GM21526 (cell line): ENCODE data around the gene RAB11FIP3.
"Not testable (repeated sequence)": the region's sequence is repeated elsewhere in the genome, so short reads cannot be mapped to it uniquely, and the experiment has no call there.

Source experiments
- ATAC-seq: cut with Tn5 transposase; IDR thresholded peaks from one replicate; pipeline ENCODE4 v1.9.1; 2021; ENCODE audit warnings: moderate library complexity; ENCODE audit not compliant: unreplicated experiment, low FRiP score

The RAB11FIP3 gene

DNA sequence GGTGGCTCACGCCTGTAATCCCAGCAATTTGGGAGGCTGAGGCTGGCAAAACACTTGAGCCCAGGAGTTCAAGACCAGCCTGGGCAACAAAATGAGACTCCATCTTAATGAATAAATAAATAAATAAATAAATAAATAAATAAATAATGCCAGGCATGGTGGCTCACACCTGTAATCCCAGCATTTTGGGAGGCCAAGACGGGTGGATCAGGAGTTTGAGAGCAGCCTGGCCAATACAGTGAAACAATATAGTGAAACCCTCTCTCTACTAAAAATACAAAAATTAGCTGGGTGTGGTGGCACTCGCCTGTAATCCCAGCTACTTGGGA is 10.3 kb upstream of the RAB11FIP3 start:
- not testable (repeated sequence) for ATAC-seq

DNA sequence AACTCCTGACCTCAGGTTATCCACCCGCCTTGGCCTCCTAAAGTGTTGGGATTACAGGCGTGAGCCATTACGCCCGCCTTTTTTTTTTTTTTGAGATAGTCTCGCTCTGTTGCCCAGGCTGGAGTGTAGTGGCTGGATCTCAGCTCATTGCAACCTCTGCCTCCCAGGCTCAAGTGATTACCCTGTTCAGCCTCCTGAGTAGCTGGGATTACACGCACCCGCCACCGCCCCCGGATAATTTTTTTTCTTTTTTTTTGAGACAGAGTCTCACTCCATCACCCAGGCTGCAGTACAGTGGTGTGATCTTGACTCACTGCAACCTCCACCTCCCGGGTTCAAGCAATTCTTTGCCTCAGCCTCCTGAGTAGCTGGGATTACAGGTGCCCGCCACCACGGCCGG is 3.3 kb upstream of the RAB11FIP3 start:
- not testable (repeated sequence) for ATAC-seq

DNA sequence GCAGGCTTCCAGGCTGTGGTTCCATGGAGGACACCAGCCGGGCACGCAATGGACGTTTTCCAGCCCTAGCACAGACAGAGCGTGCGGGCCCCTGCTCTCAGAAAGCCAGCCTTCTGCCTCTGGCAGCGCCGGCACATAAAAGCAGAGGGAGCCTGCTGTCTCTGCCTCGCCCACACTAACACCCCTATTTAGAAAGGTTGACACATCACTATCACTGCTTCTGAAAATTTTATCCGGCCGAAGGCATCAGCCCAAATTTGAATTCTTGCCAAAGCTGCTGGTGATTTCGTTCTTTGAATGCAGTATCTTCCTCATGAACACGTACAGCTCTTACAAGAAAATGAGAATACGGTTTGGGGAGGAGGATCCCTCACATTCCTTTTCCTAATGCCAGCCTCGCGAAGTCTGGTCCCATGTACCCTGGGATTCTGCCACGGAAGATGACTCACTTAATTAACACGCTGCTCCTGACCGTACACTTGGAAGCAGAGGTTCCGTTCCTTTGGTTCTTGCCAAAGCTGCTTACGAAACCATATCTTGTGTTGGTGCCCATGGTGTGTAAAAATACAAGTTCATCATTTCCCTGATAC is 1.3 kb upstream of the RAB11FIP3 start:
- no peak for ATAC-seq

DNA sequence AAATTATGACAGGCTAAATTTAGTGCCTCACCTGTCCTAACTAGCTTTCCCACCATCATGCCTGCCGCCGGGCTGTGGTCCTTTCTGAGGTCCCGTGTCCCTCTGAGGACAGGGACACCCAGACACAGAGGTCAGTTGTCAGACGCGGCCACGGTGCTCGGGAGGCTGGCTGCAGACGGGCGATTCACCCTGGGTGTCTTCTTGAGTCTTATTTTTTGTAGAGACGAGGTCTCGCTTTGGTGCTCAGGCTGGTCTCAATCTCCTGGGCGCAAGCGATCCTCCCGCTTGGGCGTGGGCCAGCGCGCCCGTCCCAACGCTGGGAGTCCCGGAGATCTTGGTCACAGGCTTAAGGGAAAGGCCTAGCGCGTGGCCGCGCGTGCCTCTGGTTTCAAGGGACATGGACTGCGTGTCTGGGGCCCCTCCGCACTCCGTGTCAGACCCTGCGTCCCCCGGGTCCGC is 797 bp upstream of the RAB11FIP3 start:
- no peak for ATAC-seq

DNA sequence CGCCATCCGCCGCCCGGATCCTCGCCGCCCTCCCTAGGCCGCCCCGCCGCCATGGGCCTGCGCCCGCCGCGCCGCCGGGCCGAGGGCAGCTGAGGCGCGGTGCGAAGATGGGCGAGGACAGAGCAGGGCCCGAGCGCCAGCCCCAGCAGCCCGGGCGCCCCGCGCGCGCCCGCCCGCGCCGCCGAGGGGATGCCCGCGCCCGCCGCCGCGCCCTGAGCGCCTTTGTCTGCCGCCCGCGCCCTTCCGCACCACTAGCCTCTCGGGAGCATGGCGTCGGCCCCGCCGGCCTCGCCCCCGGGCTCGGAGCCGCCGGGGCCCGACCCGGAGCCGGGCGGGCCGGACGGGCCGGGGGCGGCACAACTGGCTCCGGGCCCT is 278 bp downstream of the RAB11FIP3 start:
- ATAC-seq, result peak; percentile 26

DNA sequence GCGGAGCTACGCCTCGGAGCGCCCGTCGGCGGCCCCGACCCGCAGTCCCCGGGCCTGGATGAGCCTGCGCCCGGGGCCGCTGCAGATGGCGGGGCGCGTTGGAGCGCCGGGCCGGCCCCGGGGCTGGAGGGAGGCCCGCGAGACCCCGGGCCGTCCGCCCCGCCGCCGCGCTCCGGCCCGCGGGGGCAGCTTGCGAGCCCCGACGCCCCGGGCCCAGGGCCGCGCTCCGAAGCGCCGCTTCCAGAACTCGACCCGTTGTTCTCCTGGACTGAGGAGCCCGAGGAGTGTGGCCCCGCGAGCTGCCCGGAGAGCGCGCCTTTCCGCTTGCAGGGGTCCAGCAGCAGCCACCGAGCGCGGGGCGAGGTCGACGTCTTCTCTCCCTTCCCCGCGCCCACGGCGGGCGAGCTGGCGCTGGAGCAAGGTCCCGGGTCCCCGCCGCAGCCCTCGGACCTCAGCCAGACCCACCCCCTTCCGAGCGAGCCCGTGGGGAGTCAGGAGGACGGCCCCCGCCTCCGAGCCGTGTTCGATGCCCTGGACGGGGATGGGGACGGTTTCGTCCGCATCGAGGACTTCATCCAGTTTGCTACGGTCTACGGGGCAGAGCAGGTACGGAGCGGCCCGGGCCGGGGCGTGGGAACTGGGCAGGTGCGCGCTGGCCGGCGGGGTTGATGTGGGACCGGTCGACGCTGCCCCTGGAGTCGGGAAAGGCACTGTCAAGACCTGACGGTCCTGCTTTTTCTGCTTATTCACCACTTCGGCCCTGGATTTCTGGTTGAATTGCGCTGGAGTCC is 861 bp downstream of the RAB11FIP3 start:
- ATAC-seq, result no peak

DNA sequence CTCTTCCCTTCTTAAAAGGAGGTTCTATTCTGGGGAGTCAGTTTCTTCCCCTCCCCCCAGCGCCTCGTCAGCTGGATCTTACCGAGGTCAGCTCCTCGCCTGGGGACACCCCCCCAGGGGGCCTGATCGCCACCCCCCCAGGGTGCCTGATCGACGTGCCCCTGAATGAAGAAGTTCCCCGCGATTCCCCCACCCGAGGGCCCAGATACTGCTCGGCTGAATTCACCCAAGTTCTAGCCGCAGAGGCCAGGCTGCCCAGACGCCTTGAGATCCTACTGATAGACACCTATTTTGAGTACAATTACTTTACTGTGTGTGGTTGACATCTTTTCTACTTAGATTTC is 1.4 kb downstream of the RAB11FIP3 start:
- no peak for ATAC-seq

DNA sequence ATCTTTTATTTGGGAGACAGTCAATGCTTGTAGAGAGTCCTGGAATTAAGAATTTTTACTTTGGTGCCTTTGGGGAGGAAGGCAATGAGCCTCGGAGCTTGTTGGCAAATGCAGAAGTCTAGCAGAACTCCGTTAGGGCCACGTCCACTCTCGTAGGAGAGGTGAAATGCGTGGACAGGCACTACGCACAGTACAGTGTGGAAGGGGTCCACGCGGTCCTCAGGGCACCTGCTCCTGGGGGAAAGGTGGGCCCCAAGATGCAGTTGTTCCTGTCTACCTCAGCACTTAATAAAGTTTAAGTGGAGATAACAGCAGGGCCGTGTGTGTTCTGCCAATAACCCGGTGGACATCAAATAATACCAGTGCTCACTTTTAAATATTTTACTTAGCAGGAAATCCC is 1.8 kb downstream of the RAB11FIP3 start:
- ATAC-seq, result no peak

DNA sequence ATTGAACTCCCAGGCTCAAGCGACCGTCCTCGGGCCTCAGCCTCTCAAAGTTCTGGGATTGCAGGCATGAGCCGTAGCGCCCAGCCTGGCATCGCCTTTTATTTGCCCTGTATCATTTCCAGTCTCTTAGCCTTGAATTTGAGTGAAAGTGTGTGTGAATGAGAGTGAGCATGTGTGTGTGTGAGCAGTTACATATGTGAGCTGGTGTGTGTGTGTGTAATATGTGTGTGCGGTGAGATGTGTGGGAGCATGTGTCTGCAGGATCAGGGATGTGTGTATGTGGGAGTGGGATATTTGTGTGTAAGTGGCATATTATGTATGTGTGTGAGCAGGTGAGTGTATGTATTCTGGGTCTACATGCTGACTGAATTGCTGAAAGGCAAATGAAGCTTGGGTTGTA is 5.5 kb downstream of the RAB11FIP3 start:
- no peak for ATAC-seq

DNA sequence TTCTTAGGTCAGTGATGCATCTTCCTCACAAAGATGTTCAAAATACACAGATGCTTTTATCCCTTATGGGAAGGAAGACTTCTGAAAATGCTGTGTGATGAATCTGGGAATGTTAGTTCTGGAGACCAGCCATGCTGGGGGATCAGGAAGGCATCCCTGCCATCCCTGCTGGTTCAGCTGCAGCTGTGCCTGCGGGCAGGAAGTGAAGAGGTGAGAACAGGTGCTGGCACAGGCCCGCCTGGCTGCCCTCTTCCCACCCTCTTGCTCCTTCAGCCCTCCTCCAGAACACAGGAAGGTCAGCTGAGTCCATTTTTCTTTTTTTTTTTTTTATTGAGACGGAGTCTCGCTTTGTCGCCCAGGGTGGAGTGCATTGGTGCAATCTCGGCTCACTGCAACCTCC is 15.2 kb downstream of the RAB11FIP3 start:
- ATAC-seq, result no peak

DNA sequence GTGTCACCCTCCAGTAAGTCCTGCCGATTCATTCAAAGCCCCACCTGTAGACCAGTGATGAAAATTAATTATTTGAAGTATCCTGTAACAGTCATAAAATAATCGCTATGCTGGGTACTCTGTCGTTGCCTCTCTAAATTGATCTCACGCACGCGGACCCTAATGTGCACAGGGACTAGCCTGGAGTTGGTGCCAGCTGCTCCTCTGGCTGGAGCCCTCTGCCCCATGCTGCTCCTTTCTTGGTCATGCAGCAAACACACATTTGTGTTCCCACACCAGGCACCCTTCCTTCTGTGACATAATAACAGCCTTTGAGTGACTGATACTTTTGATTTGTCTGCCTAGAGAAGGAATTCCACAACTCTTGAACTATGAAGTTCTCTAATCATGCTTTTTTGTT is 16.0 kb downstream of the RAB11FIP3 start:
- no peak for ATAC-seq

DNA sequence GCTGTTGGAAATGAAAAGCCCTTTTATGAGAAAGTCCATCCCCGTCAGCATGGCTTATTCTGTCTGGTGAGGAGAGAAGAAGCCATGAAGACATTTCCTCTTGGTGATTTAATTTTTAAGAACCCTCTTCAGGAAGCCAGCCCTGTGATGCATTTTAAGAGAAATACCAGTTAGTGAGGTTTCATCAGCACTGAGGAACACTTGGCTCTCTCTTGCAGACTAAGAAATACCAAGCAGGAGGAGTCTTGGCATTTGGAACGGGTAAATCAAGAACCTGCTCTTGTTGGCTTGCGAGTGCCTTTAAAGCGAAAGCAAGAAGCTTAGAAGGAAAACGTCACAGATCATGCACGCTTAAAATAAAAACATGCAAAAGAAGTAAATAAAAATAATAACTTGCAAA is 17.5 kb downstream of the RAB11FIP3 start:
- ATAC-seq, result no peak

DNA sequence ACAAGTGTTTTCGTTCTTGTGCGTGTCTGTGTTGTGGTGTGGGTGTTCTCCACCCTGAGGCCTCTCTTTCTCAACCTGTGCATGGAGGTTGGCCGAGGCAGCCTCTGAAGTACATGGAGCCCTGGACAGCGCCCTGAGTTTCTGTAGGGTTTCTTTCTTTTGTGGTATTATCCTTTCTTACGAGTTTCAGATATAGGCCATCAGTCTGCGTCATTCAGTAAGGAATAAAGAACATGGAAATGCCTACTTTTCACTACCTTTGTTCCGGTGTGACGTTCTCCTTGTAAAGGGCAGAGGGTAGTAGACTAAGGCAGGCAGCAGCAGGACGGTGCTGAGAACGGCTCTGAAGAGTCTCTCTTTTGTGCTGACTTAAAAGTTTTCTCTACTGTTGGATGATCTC is 18.6 kb downstream of the RAB11FIP3 start:
- ATAC-seq, result no peak

DNA sequence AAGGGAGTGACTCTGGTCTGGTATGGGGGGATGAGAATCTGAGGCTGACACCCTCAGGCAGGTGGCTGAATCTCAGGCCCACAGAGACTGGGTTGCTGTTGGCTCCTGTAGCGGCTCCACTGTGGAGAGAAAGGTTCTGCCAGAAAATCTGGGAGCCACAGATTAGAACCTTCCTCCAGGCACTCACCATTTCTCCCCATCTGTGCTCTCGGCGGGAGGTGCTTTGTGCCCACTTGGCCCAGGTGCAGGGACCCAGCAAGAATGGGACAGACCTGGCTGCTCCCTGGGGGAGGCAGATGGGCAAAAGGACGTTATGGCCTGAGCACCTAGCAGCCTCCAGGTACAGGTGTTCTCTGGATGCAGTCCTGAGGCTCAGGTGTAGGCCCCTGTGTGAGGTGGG is 20.1 kb downstream of the RAB11FIP3 start:
- no peak for ATAC-seq

DNA sequence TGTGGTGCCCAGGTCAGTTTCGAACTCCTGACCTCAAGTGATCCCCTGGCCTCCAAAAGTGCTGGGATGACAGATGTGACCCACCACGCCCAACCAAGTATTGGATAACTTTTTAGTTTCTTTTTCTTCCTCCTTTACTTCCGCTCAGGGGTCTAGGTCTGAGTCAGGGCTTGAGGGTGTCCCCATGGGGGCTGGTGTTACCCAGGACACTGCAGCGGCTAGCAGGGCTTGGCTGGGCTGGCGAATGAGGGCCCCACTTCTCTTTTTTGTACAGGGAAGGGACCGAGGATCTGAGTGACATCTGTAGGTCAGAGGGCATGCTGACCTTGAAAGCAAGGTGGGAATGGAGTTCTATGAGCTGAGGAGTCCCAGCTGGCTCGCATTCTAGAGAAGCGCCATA is 24.9 kb downstream of the RAB11FIP3 start:
- no peak for ATAC-seq

DNA sequence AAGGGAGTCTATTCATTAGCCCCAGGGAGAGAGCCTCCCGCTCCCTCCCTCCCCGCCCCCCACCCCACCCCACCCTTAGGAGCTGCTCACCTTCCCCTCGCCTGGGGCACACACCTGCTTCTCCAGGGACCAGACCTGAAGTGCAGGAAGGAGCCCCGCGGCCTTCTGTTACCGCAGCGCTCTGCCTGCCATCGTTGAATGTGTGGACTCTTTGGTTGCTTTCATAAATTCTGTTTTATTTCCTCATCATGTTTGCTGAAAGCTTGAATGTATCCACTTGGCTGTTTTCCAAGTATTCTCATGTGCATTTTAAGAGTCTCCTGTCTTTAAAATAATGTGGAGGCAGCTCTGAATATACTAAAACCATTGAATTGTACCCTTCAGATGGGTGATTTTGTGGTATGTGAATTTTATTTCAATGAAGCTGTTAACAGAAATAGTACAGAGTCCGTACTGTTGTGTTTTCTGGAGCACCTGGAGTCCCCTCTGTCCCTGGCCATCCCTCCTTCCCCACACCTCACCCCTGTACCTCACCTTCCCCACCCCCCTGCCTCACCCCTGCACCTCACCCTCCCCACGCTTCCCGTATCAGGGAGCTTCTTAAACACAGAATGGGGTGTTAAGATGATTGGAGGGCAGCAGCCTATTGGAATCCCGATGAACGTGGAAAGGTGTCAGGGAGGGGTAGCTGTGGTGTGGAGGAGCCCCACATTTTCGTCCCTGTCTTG is 25.5 kb downstream of the RAB11FIP3 start:
- ATAC-seq, result no peak

DNA sequence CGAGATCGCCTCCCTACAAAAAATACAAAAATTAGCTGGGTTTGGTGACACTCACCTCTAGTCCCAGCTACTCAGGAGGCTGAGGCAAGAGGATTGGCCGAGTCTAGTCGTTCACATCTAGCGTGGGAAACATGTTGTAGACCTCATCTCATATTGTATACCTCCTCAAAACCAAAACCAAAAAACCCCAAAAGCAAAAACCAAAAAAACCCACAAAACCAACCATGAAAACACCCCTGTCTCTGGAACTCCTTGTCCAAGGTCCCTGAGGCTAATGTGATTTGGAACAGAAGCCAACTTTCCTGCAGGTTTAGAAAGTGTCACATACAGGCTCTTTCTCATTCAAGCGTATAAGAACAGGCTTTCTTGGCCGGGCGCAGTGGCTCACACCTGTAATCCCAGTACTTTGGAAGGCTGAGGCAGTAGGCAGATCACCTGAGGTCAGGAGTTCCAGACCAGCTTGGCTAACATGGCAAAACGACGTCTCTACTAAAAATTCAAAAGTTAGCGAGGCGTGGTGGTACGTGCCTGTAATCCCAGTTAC is 29.0 kb downstream of the RAB11FIP3 start:
- no peak for ATAC-seq

DNA sequence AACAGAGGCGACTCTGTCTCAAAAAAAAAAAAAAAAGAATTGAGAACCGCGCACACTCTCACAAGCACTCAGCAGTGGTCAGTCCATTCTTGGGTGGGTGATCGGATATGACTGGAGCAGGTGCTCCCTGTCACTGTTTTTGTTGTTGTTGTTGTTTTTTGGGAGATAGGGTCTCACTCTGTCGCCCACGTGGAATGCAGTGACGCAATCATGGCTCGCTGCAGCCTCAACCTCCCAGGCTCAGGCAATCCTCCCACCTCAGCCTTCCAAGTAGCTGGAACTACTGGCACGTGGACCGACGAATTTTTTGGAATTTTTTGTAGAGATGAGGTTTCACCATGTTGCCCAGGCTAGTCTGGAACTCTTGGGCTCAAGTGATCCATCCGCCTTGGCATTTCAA is 30.0 kb downstream of the RAB11FIP3 start:
- no peak for ATAC-seq

DNA sequence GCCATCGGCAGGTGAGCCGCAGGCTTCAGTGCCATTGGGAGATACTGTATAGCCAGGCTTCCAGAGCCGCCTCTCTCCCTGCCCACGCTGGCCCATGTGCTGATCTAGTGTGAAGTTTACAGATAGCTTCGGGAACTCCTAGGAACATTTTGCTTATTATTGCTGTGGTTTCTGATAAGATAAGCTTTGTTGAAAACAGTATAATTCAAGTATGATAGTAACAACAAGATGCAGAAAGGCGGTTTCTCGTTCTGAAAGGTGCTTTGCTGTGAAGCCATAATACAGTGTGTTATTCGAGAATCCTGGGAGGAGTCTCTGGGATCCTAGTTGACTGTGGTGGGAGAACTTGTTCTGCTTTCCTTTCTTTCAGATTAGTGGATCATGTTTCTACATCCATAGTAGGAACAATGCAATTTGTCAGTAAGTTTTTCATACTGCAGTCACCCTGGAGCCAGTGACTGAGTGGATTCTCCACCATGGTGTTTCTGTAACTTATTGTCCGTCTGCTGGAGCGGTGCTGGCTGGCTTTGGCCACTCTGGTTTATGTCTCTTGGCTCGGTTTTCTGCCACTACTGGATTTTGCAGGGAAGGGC is 31.5 kb downstream of the RAB11FIP3 start:
- ATAC-seq, result no peak

DNA sequence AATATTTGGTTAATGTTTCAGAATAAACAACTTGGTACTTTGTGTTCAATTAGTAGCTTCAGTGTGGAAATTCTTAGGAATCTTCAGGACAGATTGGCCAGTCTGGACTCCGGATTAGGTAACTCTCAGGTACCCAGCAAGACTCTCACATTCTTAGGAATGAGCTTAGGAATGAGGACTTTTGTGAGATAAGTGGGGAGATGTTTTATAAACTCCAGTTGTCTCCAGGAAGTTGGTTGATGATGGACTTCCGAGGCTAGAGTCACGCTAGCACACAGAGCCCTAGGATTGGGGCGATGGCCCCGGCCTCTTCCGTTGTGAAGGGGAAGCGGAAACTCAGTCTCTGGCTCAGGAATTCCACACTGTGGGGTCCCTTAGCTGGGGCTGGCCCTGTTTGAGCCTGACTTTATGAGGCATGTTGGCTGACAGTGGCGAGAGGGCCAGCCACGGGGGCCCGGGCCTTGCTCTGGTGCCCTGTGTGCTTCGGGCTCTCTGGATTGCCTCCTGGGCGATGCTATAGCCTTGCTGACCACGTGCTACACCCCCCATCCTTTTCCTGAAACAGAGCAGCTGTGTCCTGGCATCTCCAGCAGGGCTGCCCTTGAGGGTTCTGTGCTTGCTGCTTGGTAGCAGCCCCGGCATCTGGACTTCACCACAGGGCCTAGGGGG is 32.4 kb downstream of the RAB11FIP3 start:
- ATAC-seq, result no peak

DNA sequence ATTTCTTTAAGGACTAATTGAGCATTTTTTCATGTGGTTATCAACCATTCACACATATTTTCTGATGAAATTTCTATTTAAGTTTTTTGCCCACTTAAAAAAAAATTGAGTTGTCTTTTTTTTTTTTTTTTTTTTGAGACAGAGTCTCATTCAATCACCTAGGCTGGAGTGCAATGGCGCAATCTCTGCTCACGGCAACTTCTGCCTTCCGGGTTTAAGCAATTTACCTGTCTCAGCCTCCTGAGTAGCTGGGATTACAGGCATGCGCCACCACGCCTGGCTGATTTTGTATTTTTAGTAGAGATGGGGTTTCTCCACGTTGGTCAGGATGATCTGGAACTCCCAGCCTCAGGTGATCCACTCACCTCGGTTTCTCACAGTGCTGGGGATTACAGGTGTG is 34.3 kb downstream of the RAB11FIP3 start:
- no peak for ATAC-seq
